Measurements from ENCODE around the gene AKAP9. TPM values are rescaled to one million over a fixed set of nuclear protein-coding genes. Genes with fewer than 3 reads are reported as not detected.
"Not testable (repeated sequence)": the region's sequence is repeated elsewhere in the genome, so short reads cannot be mapped to it uniquely, and the experiment has no call there.

The AKAP9 gene
- total RNA-seq, 2 experiments from 2014 or later, result 25.3 to 25.4 TPM

DNA sequence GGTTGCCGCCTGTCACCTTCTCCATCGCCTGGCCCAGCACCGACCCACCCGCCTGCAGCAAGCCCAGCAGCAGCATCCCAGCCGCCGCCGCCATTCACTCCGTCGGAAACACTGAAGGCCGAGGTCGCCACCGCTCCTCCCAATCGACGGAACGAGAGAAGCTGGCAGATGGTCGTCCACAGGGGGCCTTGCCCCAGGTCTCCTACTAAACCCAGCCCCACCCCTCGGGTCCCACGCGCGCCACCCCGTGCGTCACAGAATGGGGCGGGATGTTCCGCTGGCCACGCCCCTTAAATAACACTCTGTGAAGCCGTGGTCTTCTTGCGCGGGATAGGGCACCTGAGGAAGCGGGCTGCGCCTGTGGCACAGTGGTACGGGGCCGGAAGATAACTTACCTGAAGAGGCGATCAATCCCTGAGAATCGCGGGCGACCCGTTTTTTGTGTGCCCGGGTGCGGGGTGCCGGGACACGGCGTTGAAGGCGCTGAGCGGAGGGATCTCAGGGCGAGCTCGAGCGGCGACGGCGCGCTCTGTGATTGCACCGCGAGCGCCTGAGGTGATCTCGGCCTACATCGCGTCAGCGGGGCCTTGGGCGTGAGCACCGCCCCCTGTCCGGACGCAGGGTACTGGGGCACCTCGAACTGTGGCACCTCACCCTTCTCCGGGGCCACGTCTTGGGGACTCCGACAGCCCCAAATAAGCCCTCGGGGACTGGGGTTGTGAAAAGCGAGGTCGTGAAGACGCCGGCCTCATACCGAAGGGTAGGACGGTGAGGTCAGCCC is 193.8 kb downstream of the AKAP9 start, which contains the start of gene CYP51A1:
Gene CYP51A1 (minus strand): TSS at position 207 of the 781 bp plus-strand sequence. CDS start 113 bp downstream, at position 94.
- Mint-ChIP-seq H3K36me3 (ENCODE audit: low read depth) (peaks cover 18% of the 10 kb centered on the region), H3K27ac (peak within 1 kb of the TSS; percentile 99), H3K9me3 (ENCODE audit: low read depth) (no peaks in the 10 kb centered on the region), H3K4me3 (peak within 1 kb of the TSS; percentile 98), H3K4me1 (peaks cover 20% of the 10 kb centered on the region), H3K27me3 (no peaks in the 10 kb centered on the region)
- intact Hi-C loops (cut with DNase I, micrococcal nuclease), result loop anchor here (1.0 to 10.0 kb wide), 11 partner anchors 45 to 1870 kb away; partner anchors contain the start of genes AKAP9 (in 2 of the 2), ANKIB1 (in 2 of the 2), GATAD1 (in 2 of the 2) and KRIT1 (in 2 of the 2)
- DNase-seq, result peak; percentile 94
- CTCF ChIA-PET, result interaction anchor here (0.6 to 2.7 kb wide), 8 partner anchors 10 to 1912 kb away, joined by 3 to 13 read pairs (median 4); partner anchors contain the start of genes GATAD1, LRRD1 and RBM48
- POLR2A ChIA-PET, result interaction anchor here (0.7 to 1.8 kb wide), 3 partner anchors 112 to 394 kb away, joined by 3 to 7 read pairs (median 6); partner anchors contain the start of genes ANKIB1, GATAD1, KRIT1 and RBM48
- peak; percentile 92 for ATAC-seq

- intact Hi-C loops (cut with DNase I, micrococcal nuclease), result loop anchor here (2.0 to 10.0 kb wide), 2 partner anchors 110 to 1870 kb away; partner anchors contain the start of genes ANKIB1 (in 1 of the 2), BET1 (in 1 of the 2) and KRIT1 (in 1 of the 2)
- peaks cover 20% of the 10 kb centered on the region for H3K4me1 Mint-ChIP-seq
- H3K36me3 Mint-ChIP-seq (ENCODE audit: low read depth), result peaks cover 14% of the 10 kb centered on the region
- H3K9me3 Mint-ChIP-seq (ENCODE audit: low read depth), result no peaks in the 10 kb centered on the region
- H3K27me3 Mint-ChIP-seq, result no peaks in the 10 kb centered on the region
- H3K27ac Mint-ChIP-seq, result peak overlapping the region; percentile 99
- DNase-seq (no peak), ATAC-seq (no peak)
- ChIA-PET POLR2A (interaction anchor here (1.5 to 1.8 kb wide), 2 partner anchors 111 to 312 kb away, joined by 6 to 7 read pairs; partner anchors contain the start of genes ANKIB1, GATAD1 and KRIT1), CTCF (interaction anchor here (0.6 to 2.7 kb wide), 7 partner anchors 45 to 1911 kb away, joined by 3 to 13 read pairs (median 4); partner anchors contain the start of genes GATAD1, LRRD1 and RBM48)
- peak overlapping the region; percentile 98 for H3K4me3 Mint-ChIP-seq
These were observed 194.6 kb downstream of the AKAP9 start for GRCh38 chr7:92135052-92135889.

GRCh38 chr7:92137557-92137956 is 196.9 kb downstream of the AKAP9 start:
- H3K4me1 Mint-ChIP-seq, result peaks cover 12% of the 10 kb centered on the region
- H3K36me3 Mint-ChIP-seq (ENCODE audit: low read depth), result peaks cover 5% of the 10 kb centered on the region
- H3K27ac Mint-ChIP-seq, result no peak overlapping the region
- H3K4me3 Mint-ChIP-seq, result no peak overlapping the region
- ChIA-PET CTCF (no interaction called here), POLR2A (interaction anchor here (0.6 kb wide), 1 partner anchor 288 kb away, joined by 5 read pairs; no protein-coding TSS in a partner anchor)
- no peaks in the 10 kb centered on the region for H3K27me3 Mint-ChIP-seq
- ATAC-seq, result no peak
- H3K9me3 Mint-ChIP-seq (ENCODE audit: low read depth), result no peaks in the 10 kb centered on the region
- no peak for DNase-seq
- intact Hi-C loops (cut with DNase I, micrococcal nuclease), result loop anchor here in 1 of 2 experiments (10.0 kb wide), 1 partner anchor 1867 kb away; the partner anchor contains the start of gene BET1

DNA sequence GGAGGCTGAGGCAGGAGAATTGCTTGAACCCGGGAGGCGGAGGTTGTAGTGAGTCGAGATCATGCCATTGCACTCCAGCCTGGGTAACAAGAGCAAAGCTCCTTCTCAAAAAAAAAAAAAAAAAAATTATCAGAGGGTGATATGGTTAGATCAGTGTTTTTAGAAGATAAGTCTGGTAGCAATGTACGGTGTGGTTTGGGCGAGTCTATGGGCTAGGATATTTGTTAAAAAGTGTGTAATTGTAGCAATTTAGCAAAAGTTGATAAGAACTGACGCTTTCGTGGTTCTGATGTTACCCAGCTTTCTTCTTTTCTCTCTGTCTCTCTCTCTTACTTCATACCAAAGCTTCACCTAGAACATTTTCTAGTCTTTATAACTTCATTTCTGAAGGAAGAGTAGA is 200.5 kb downstream of the AKAP9 start:
- Mint-ChIP-seq H3K4me3 (no peak overlapping the region), H3K4me1 (no peaks in the 10 kb centered on the region), H3K9me3 (ENCODE audit: low read depth) (no peaks in the 10 kb centered on the region), H3K36me3 (ENCODE audit: low read depth) (no peaks in the 10 kb centered on the region), H3K27me3 (no peaks in the 10 kb centered on the region), H3K27ac (no peak overlapping the region)
- ATAC-seq (no peak), DNase-seq (no peak)
- CTCF ChIA-PET, result no interaction called here
- POLR2A ChIA-PET, result no interaction called here
- intact Hi-C loops (cut with DNase I, micrococcal nuclease), result no loop called here

DNA sequence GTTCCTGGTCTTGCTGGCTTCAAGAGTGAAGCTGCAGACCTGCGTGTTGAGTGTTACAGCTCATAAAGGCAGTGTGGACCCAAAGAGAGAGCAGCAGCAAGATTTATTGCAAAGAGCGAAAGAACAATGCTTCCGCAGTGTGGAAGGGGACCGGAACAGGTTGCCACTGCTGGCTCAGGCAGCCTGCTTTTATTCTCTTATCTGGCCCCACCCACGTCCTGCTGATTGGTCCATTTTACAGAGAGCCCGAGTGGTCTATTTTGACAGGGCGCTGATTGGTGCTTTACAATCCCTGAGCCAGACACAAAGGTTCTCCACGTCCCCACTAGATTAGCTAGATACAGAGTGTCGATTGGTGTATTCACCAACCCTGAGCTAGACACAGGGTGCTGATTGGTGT is 202.1 kb downstream of the AKAP9 start:
- ATAC-seq; POLR2A ChIA-PET; H3K4me1 Mint-ChIP-seq; H3K4me3 Mint-ChIP-seq; H3K27me3 Mint-ChIP-seq; DNase-seq; H3K27ac Mint-ChIP-seq; H3K9me3 Mint-ChIP-seq (ENCODE audit: low read depth); intact Hi-C loops (cut with DNase I, micrococcal nuclease); CTCF ChIA-PET; H3K36me3 Mint-ChIP-seq (ENCODE audit: low read depth): not testable (repeated sequence)

DNA sequence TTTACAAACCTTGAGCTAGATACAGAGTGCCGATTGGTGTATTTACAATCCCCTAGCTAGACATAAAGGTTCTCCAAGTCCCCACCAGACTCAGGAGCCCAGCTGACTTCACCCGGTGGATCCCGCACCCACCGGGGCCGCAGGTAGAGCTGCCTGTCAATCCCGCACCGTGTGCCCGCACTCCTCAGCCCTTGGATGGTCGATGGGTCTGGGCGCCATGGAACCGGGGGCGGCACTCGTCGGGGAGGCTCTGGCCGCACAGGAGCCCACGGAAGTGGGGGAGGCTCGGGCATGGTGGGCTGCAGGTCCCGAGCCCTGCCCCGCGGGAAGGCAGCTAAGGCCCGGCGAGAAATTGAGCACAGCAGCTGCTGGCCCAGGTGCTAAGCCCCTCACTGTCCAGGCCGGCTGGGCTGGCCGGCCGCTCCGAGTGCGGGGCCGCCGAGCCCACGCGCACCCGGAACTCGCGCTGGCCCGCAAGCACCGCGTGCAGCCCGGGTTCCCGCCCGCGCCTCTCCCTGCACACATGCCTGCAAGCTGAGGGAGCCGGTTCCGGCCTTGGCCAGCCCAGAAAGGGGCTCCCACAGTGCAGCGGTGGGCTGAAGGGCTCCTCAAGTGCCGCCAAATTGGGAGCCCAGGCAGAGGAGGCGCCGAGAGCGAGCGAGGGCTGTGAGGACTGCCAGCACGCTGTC is 202.7 kb downstream of the AKAP9 start:
- H3K27me3 Mint-ChIP-seq; H3K4me1 Mint-ChIP-seq; H3K9me3 Mint-ChIP-seq (ENCODE audit: low read depth); ATAC-seq; DNase-seq; CTCF ChIA-PET; H3K36me3 Mint-ChIP-seq (ENCODE audit: low read depth); H3K4me3 Mint-ChIP-seq; H3K27ac Mint-ChIP-seq; intact Hi-C loops (cut with DNase I, micrococcal nuclease): not testable (repeated sequence)
- POLR2A ChIA-PET, result interaction anchor here (0.6 kb wide), 1 partner anchor 10 kb away, joined by 3 read pairs; no protein-coding TSS in a partner anchor

DNA sequence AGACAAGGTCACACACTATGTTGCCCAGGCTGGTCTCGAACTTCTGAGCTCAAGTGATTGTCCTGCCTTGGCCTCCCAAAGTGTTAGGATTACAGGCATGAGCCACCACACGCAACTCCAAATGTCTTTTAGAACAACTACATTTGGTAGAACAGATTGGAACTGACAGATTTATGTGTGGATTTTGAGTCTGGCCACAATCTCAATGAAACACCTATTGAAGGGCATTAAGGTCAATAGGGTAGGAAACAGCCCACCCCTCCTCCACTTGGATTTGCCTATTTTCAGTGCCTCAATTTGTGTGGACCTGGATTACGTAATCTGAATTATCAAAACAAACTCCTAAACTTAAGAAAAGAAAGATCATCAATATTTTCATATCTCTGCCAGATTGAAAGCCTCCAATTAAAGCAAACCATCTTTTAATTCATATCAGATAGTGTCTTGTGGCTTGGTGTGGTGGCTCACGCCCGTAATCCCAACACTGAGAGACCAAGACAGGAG is 209.1 kb downstream of the AKAP9 start:
- ATAC-seq (no peak), DNase-seq (no peak)
- Mint-ChIP-seq H3K27ac (no peak overlapping the region), H3K27me3 (no peaks in the 10 kb centered on the region), H3K4me1 (no peaks in the 10 kb centered on the region), H3K9me3 (ENCODE audit: low read depth) (no peaks in the 10 kb centered on the region), H3K4me3 (no peak overlapping the region), H3K36me3 (ENCODE audit: low read depth) (no peaks in the 10 kb centered on the region)
- ChIA-PET CTCF (interaction anchor here (1.0 kb wide), 1 partner anchor 20 kb away, joined by 3 read pairs; no protein-coding TSS in a partner anchor), POLR2A (no interaction called here)
- intact Hi-C loops (cut with DNase I, micrococcal nuclease), result no loop called here

DNA sequence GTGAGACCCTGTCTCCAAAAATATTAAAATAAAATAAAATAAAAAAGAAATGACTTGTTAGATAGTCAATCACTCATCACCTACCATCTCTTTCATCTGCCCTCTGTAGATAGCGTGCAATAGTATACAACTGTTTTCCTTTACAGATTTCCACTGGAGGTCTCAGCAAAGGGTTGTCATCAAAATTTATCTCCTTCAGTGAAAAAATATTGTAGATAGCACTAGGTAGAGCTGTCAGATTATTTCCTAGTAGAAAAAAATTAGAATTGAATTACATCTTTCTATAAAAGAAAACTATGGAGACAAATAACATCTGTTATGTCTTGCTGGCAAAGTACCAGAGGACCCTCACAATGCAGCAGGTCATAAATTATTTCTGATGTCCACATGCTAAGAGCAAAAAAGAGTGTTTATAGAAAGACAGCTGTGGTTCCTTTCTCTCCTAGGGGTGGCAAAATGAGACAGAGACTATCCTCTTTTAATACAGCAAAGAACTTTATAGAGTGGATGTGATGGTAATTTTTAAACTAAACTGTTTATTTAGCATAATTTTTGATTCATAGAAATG is 209.9 kb downstream of the AKAP9 start:
- no peaks in the 10 kb centered on the region for H3K9me3 Mint-ChIP-seq (ENCODE audit: low read depth)
- ATAC-seq (no peak), DNase-seq (no peak)
- H3K27ac Mint-ChIP-seq, result no peak overlapping the region
- intact Hi-C loops (cut with DNase I, micrococcal nuclease), result no loop called here
- H3K4me3 Mint-ChIP-seq, result no peak overlapping the region
- H3K4me1 Mint-ChIP-seq, result no peaks in the 10 kb centered on the region
- H3K36me3 Mint-ChIP-seq (ENCODE audit: low read depth), result no peaks in the 10 kb centered on the region
- CTCF ChIA-PET, result no interaction called here
- no peaks in the 10 kb centered on the region for H3K27me3 Mint-ChIP-seq
- POLR2A ChIA-PET, result no interaction called here

DNA sequence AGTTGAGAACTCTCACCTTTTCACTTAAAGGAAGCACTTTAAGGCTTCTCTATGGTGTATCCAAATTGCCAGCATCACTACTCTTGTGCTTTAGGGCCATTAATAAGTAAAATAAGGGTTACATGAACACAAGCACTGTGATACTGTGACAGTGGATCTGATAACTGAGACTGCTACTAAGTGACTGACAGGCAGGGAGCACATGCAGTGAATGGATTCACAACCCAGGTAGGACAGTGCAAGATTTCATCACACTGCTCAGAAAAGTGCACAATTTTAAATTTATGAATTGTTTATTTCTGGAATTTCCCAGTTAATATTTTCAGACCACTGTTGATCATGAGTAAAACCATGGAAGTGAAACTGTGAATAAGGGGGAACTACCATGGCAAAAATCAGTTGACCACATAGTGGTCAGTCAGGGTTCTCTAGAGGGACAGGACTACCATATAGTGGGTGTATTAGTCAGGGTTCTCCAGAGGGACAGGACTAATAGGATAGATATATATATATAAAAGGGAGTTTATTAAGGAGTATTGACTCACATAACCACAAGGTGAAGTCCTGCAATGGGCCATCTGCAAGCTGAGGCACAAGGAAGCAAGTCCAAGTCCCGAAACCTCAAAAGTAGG is 214.6 kb downstream of the AKAP9 start:
- H3K9me3 Mint-ChIP-seq (ENCODE audit: low read depth), result no peaks in the 10 kb centered on the region
- H3K27ac Mint-ChIP-seq, result no peak overlapping the region
- intact Hi-C loops (cut with DNase I, micrococcal nuclease), result no loop called here
- no peaks in the 10 kb centered on the region for H3K36me3 Mint-ChIP-seq (ENCODE audit: low read depth)
- no peak overlapping the region for H3K4me3 Mint-ChIP-seq
- ChIA-PET CTCF (interaction anchor here (0.5 kb wide), 1 partner anchor 361 kb away, joined by 3 read pairs; no protein-coding TSS in a partner anchor), POLR2A (no interaction called here)
- peaks cover 2% of the 10 kb centered on the region for H3K27me3 Mint-ChIP-seq
- ATAC-seq (no peak), DNase-seq (no peak)
- H3K4me1 Mint-ChIP-seq, result no peaks in the 10 kb centered on the region

- Mint-ChIP-seq H3K27ac (no peak overlapping the region), H3K27me3 (peaks cover 6% of the 10 kb centered on the region), H3K4me1 (no peaks in the 10 kb centered on the region), H3K4me3 (no peak overlapping the region), H3K36me3 (ENCODE audit: low read depth) (no peaks in the 10 kb centered on the region), H3K9me3 (ENCODE audit: low read depth) (no peaks in the 10 kb centered on the region)
- ChIA-PET CTCF (interaction anchor here (0.7 kb wide), 1 partner anchor 290 kb away, joined by 3 read pairs; the partner anchor contains the start of gene GATAD1), POLR2A (no interaction called here)
- DNase-seq, result no peak
- intact Hi-C loops (cut with DNase I, micrococcal nuclease), result no loop called here
- ATAC-seq, result no peak
These were observed 216.3 kb downstream of the AKAP9 start for GRCh38 chr7:92156990-92157389.

Measured in activated CD4-positive, alpha-beta T cell treated with anti-CD3 and anti-CD28 coated beads for 36 hours (primary cell).